Measurements from ENCODE around the gene DHODH.

DHODH gene

GRCh38 chr16:72008424-72009216 lies at the start of gene DHODH:
Gene DHODH, plus strand, starts transcription at chr16:72008744. Its CDS starts 21 bp downstream, at chr16:72008765.
- TF ChIP-seq GATA2 (IDR thresholded peaks at IDR 0.05; ENCODE audit: low read depth, low read length) (no peak), GATA3 (IDR thresholded peaks at IDR 0.05; ENCODE audit: low read depth, low read length) (no peak)

GRCh38 chr16:71961066-71962039 lies 47.2 kb upstream of the DHODH start:
- TF ChIP-seq GATA2 (IDR thresholded peaks at IDR 0.05; ENCODE audit: low read depth, low read length) (no peak; the same call in 1 of the 2 replicates), GATA3 (IDR thresholded peaks at IDR 0.05; ENCODE audit: low read depth, low read length) (no peak)

- TF ChIP-seq GATA3 (IDR thresholded peaks at IDR 0.05; ENCODE audit: low read depth, low read length), result no peak
- no peak for TF ChIP-seq GATA2 (IDR thresholded peaks at IDR 0.05; ENCODE audit: low read depth, low read length)
Observed at GRCh38 chr16:71963125-71963875, 45.2 kb upstream of the DHODH start.

GRCh38 chr16:71965223-71965622 lies 43.3 kb upstream of the DHODH start:
- no peak for TF ChIP-seq GATA3 (IDR thresholded peaks at IDR 0.05; ENCODE audit: low read depth, low read length)
- TF ChIP-seq GATA2 (IDR thresholded peaks at IDR 0.05; ENCODE audit: low read depth, low read length), result no peak

GRCh38 chr16:71966932-71967331 lies 41.6 kb upstream of the DHODH start:
- no peak for TF ChIP-seq GATA2 (IDR thresholded peaks at IDR 0.05; ENCODE audit: low read depth, low read length)
- no peak for TF ChIP-seq GATA3 (IDR thresholded peaks at IDR 0.05; ENCODE audit: low read depth, low read length)

GRCh38 chr16:71969353-71969752 lies 39.2 kb upstream of the DHODH start:
- TF ChIP-seq GATA2 (IDR thresholded peaks at IDR 0.05; ENCODE audit: low read depth, low read length), result no peak
- no peak for TF ChIP-seq GATA3 (IDR thresholded peaks at IDR 0.05; ENCODE audit: low read depth, low read length)

GRCh38 chr16:71971571-71971970 lies 37.0 kb upstream of the DHODH start:
- no peak for TF ChIP-seq GATA2 (IDR thresholded peaks at IDR 0.05; ENCODE audit: low read depth, low read length)
- no peak for TF ChIP-seq GATA3 (IDR thresholded peaks at IDR 0.05; ENCODE audit: low read depth, low read length)

GRCh38 chr16:71972356-71972755 lies 36.2 kb upstream of the DHODH start:
- TF ChIP-seq GATA3 (IDR thresholded peaks at IDR 0.05; ENCODE audit: low read depth, low read length) (no peak), GATA2 (IDR thresholded peaks at IDR 0.05; ENCODE audit: low read depth, low read length) (no peak)

- TF ChIP-seq GATA3 (IDR thresholded peaks at IDR 0.05; ENCODE audit: low read depth, low read length) (no peak), GATA2 (IDR thresholded peaks at IDR 0.05; ENCODE audit: low read depth, low read length) (no peak)
Observed at GRCh38 chr16:71973001-71973400, 35.5 kb upstream of the DHODH start.

GRCh38 chr16:71974068-71974818 lies 34.3 kb upstream of the DHODH start:
- TF ChIP-seq GATA2 (IDR thresholded peaks at IDR 0.05; ENCODE audit: low read depth, low read length), result no peak
- no peak for TF ChIP-seq GATA3 (IDR thresholded peaks at IDR 0.05; ENCODE audit: low read depth, low read length)

GRCh38 chr16:71985262-71985974 lies 23.1 kb upstream of the DHODH start:
- TF ChIP-seq GATA3 (IDR thresholded peaks at IDR 0.05; ENCODE audit: low read depth, low read length) (no peak), GATA2 (IDR thresholded peaks at IDR 0.05; ENCODE audit: low read depth, low read length) (no peak)

- TF ChIP-seq GATA2 (IDR thresholded peaks at IDR 0.05; ENCODE audit: low read depth, low read length) (no peak), GATA3 (IDR thresholded peaks at IDR 0.05; ENCODE audit: low read depth, low read length) (no peak)
Observed at GRCh38 chr16:71986131-71986530, 22.4 kb upstream of the DHODH start.
